Effector memory CD8-positive, alpha-beta T cell (primary cell): ENCODE measurements around the gene GLIS1.

Source experiments
- ATAC-seq: fragments of 150-1000 bp; cut with Tn5 transposase; replicated peaks from 2 replicates; pipeline ENCODE4 v1.10.0; 2021; ENCODE audit warnings: mild to moderate bottlenecking, moderate library complexity
- DNase-seq, 3 experiments: peaks; one replicate each; pipeline ENCODE4 v3.0.0; 2021
- H3K27ac Mint-ChIP-seq, 2 donors: one replicate each; pipeline ENCODE4 v1.8.0; 2022; ENCODE audit warnings: mild to moderate bottlenecking in 2 of 2, mixed read lengths in 2 of 2, moderate library complexity in 2 of 2
- H3K27me3 Mint-ChIP-seq, 2 donors: one replicate each; pipeline ENCODE4 v1.8.0; 2022; ENCODE audit warnings: mixed read lengths in 2 of 2
- H3K36me3 Mint-ChIP-seq: one replicate; pipeline ENCODE4 v1.8.0; 2022; ENCODE audit warnings: mild to moderate bottlenecking, moderate library complexity, mixed read lengths; ENCODE audit not compliant: insufficient read depth
- H3K4me1 Mint-ChIP-seq, 2 donors: one replicate each; pipeline ENCODE4 v1.8.0; 2022; ENCODE audit warnings: low read depth in 2 of 2, mixed read lengths in 2 of 2
- H3K4me3 Mint-ChIP-seq, 2 donors: one replicate each; pipeline ENCODE4 v1.8.0; 2022; ENCODE audit warnings: mild to moderate bottlenecking in 2 of 2, mixed read lengths in 2 of 2, moderate library complexity in 2 of 2
- H3K9me3 Mint-ChIP-seq, 2 donors: one replicate each; pipeline ENCODE4 v1.8.0; 2022; ENCODE audit warnings: mixed read lengths in 2 of 2

The GLIS1 gene

GRCh38 chr1:53703174-53703573 lies 35.8 kb downstream of the GLIS1 start:
- ATAC-seq (no peak), DNase-seq (no peak)
- H3K4me1 Mint-ChIP-seq = no peaks in the 10 kb centered on the region
- H3K9me3 Mint-ChIP-seq = no peaks in the 10 kb centered on the region
- peaks cover 5% of the 10 kb centered on the region for H3K36me3 Mint-ChIP-seq
- peaks cover 20 to 70% of the 10 kb centered on the region in 2 donors for H3K27me3 Mint-ChIP-seq
- H3K4me3 Mint-ChIP-seq = no peak overlapping the region
- H3K27ac Mint-ChIP-seq = no peak overlapping the region

GRCh38 chr1:53702341-53702740 lies 36.6 kb downstream of the GLIS1 start:
- Mint-ChIP-seq H3K9me3 (no peaks in the 10 kb centered on the region), H3K4me1 (peaks cover 0 to 2% of the 10 kb centered on the region in 2 donors), H3K27ac (no peak overlapping the region), H3K36me3 (peaks cover 5% of the 10 kb centered on the region), H3K27me3 (peaks cover 20 to 72% of the 10 kb centered on the region in 2 donors), H3K4me3 (no peak overlapping the region)
- ATAC-seq = no peak
- no peak for DNase-seq

GRCh38 chr1:53700776-53701175 lies 38.2 kb downstream of the GLIS1 start:
- no peak overlapping the region for H3K4me3 Mint-ChIP-seq
- H3K27ac Mint-ChIP-seq = no peak overlapping the region
- DNase-seq = no peak
- peaks cover 9 to 69% of the 10 kb centered on the region in 2 donors for H3K27me3 Mint-ChIP-seq
- ATAC-seq = no peak
- H3K9me3 Mint-ChIP-seq = no peaks in the 10 kb centered on the region
- H3K4me1 Mint-ChIP-seq = peaks cover 0 to 2% of the 10 kb centered on the region in 2 donors
- H3K36me3 Mint-ChIP-seq = peaks cover 5% of the 10 kb centered on the region

GRCh38 chr1:53699981-53700380 lies 39.0 kb downstream of the GLIS1 start:
- ATAC-seq (no peak), DNase-seq (no peak)
- Mint-ChIP-seq H3K4me3 (no peak overlapping the region), H3K27me3 (peaks cover 3 to 62% of the 10 kb centered on the region in 2 donors), H3K36me3 (peaks cover 8% of the 10 kb centered on the region), H3K9me3 (no peaks in the 10 kb centered on the region), H3K4me1 (peaks cover 0 to 2% of the 10 kb centered on the region in 2 donors), H3K27ac (no peak overlapping the region)

GRCh38 chr1:53698384-53698980 lies 40.5 kb downstream of the GLIS1 start:
- H3K4me1 Mint-ChIP-seq = peaks cover 0 to 2% of the 10 kb centered on the region in 2 donors
- no peaks in the 10 kb centered on the region for H3K9me3 Mint-ChIP-seq
- no peak for DNase-seq
- ATAC-seq = no peak
- H3K27me3 Mint-ChIP-seq = peaks cover 0 to 52% of the 10 kb centered on the region in 2 donors
- H3K27ac Mint-ChIP-seq = no peak overlapping the region
- H3K4me3 Mint-ChIP-seq = no peak overlapping the region
- peaks cover 3% of the 10 kb centered on the region for H3K36me3 Mint-ChIP-seq

- Mint-ChIP-seq H3K9me3 (no peaks in the 10 kb centered on the region), H3K4me3 (no peak overlapping the region), H3K36me3 (peaks cover 3% of the 10 kb centered on the region), H3K27ac (no peak overlapping the region), H3K4me1 (peaks cover 0 to 2% of the 10 kb centered on the region in 2 donors), H3K27me3 (peaks cover 0 to 53% of the 10 kb centered on the region in 2 donors)
- DNase-seq (no peak), ATAC-seq (no peak)
Measured at GRCh38 chr1:53697721-53698383, 41.1 kb downstream of the GLIS1 start.

GRCh38 chr1:53696990-53697389 lies 42.0 kb downstream of the GLIS1 start:
- H3K4me3 Mint-ChIP-seq = no peak overlapping the region
- peak overlapping the region in 1 of 2 donors; percentile 66 for H3K27ac Mint-ChIP-seq
- ATAC-seq (no peak), DNase-seq (no peak)
- peaks cover 0 to 2% of the 10 kb centered on the region in 2 donors for H3K4me1 Mint-ChIP-seq
- H3K27me3 Mint-ChIP-seq = peaks cover 6 to 53% of the 10 kb centered on the region in 2 donors
- H3K9me3 Mint-ChIP-seq = no peaks in the 10 kb centered on the region
- peaks cover 3% of the 10 kb centered on the region for H3K36me3 Mint-ChIP-seq

- no peak for ATAC-seq
- Mint-ChIP-seq H3K4me1 (peaks cover 0 to 2% of the 10 kb centered on the region in 2 donors), H3K4me3 (no peak overlapping the region), H3K36me3 (peaks cover 3% of the 10 kb centered on the region), H3K27ac (peak overlapping the region in 1 of 2 donors; percentile 66), H3K9me3 (no peaks in the 10 kb centered on the region), H3K27me3 (peaks cover 10 to 56% of the 10 kb centered on the region in 2 donors)
- no peak for DNase-seq
Measured at GRCh38 chr1:53696571-53696970, 42.4 kb downstream of the GLIS1 start.

GRCh38 chr1:53696051-53696450 lies 42.9 kb downstream of the GLIS1 start:
- no peaks in the 10 kb centered on the region for H3K9me3 Mint-ChIP-seq
- H3K27me3 Mint-ChIP-seq = peaks cover 14 to 61% of the 10 kb centered on the region in 2 donors
- H3K4me1 Mint-ChIP-seq = peaks cover 0 to 2% of the 10 kb centered on the region in 2 donors
- no peak overlapping the region for H3K4me3 Mint-ChIP-seq
- H3K27ac Mint-ChIP-seq = no peak overlapping the region
- peaks cover 3% of the 10 kb centered on the region for H3K36me3 Mint-ChIP-seq
- no peak for DNase-seq
- ATAC-seq = no peak

GRCh38 chr1:53695116-53695515 lies 43.8 kb downstream of the GLIS1 start:
- DNase-seq = no peak
- H3K4me1 Mint-ChIP-seq = peaks cover 0 to 2% of the 10 kb centered on the region in 2 donors
- peaks cover 3% of the 10 kb centered on the region for H3K36me3 Mint-ChIP-seq
- no peak overlapping the region for H3K4me3 Mint-ChIP-seq
- no peaks in the 10 kb centered on the region for H3K9me3 Mint-ChIP-seq
- ATAC-seq = no peak
- peak overlapping the region in 1 of 2 donors; percentile 2 for H3K27ac Mint-ChIP-seq
- H3K27me3 Mint-ChIP-seq = peaks cover 14 to 62% of the 10 kb centered on the region in 2 donors

- H3K4me3 Mint-ChIP-seq = no peak overlapping the region
- DNase-seq (no peak), ATAC-seq (no peak)
- peaks cover 14 to 62% of the 10 kb centered on the region in 2 donors for H3K27me3 Mint-ChIP-seq
- H3K4me1 Mint-ChIP-seq = peaks cover 0 to 2% of the 10 kb centered on the region in 2 donors
- peaks cover 3% of the 10 kb centered on the region for H3K36me3 Mint-ChIP-seq
- H3K9me3 Mint-ChIP-seq = no peaks in the 10 kb centered on the region
- H3K27ac Mint-ChIP-seq = peak overlapping the region in 1 of 2 donors; percentile 2
Measured at GRCh38 chr1:53694718-53695091, 44.3 kb downstream of the GLIS1 start.

- no peak for ATAC-seq
- Mint-ChIP-seq H3K36me3 (peaks cover 3% of the 10 kb centered on the region), H3K4me3 (no peak overlapping the region), H3K27me3 (peaks cover 14 to 63% of the 10 kb centered on the region in 2 donors), H3K4me1 (peaks cover 0 to 2% of the 10 kb centered on the region in 2 donors), H3K27ac (no peak overlapping the region), H3K9me3 (no peaks in the 10 kb centered on the region)
- DNase-seq = no peak
Measured at GRCh38 chr1:53693773-53694717, 44.9 kb downstream of the GLIS1 start.

GRCh38 chr1:53693339-53693738 lies 45.6 kb downstream of the GLIS1 start:
- ATAC-seq (no peak), DNase-seq (no peak)
- peaks cover 14 to 66% of the 10 kb centered on the region in 2 donors for H3K27me3 Mint-ChIP-seq
- peaks cover 0 to 2% of the 10 kb centered on the region in 2 donors for H3K4me1 Mint-ChIP-seq
- H3K27ac Mint-ChIP-seq = no peak overlapping the region
- peaks cover 3% of the 10 kb centered on the region for H3K36me3 Mint-ChIP-seq
- H3K4me3 Mint-ChIP-seq = no peak overlapping the region
- no peaks in the 10 kb centered on the region for H3K9me3 Mint-ChIP-seq
